ENCODE measurements around the gene FCHO2.

GRCh38 chr5:73110190-73110589 lies 154.3 kb downstream of the FCHO2 start:
- no peak for TF ChIP-seq RAD21 (IDR thresholded peaks at IDR 0.05; ENCODE audit: low read depth)
- no peak for TF ChIP-seq TAF1 (IDR thresholded peaks at IDR 0.05; ENCODE audit: low read depth)
- no peak for TF ChIP-seq MAX (IDR thresholded peaks at IDR 0.05)
- TF ChIP-seq YY1 (IDR thresholded peaks at IDR 0.05; ENCODE audit: low read depth): no peak
- no peak for TF ChIP-seq EP300 (IDR thresholded peaks at IDR 0.05; ENCODE audit: borderline replicate concordance)

Data from Ishikawa (cell line).